Activated CD4-positive, alpha-beta T cell treated with anti-CD3 and anti-CD28 coated beads, Interleukin-2, amount 10 ng/mL, durations not matched to agents 24 days and 14 days (primary cell): ENCODE results near the gene CENPM. TPM values are rescaled to one million over a fixed set of nuclear protein-coding genes. Genes with fewer than 3 reads are reported as not detected.
A peak's percentile ranks its signal among the peaks of the same experiment; 100 is the strongest.

ENCODE experiments used
- DNase-seq: peaks from one replicate; pipeline ENCODE4 v3.0.0; 2022
- H3K27ac Mint-ChIP-seq: one replicate; pipeline ENCODE4 v1.8.0; 2022; ENCODE audit warnings: mild to moderate bottlenecking, mixed read lengths
- H3K27me3 Mint-ChIP-seq: one replicate; pipeline ENCODE4 v1.8.0; 2022; ENCODE audit warnings: mixed read lengths
- H3K36me3 Mint-ChIP-seq: one replicate; pipeline ENCODE4 v1.8.0; 2022; ENCODE audit warnings: low read depth, mild to moderate bottlenecking, mixed read lengths
- H3K4me1 Mint-ChIP-seq: one replicate; pipeline ENCODE4 v1.8.0; 2021; ENCODE audit warnings: mixed read lengths
- H3K4me3 Mint-ChIP-seq: one replicate; pipeline ENCODE4 v1.8.0; 2022; ENCODE audit warnings: mild to moderate bottlenecking, moderate library complexity, mixed read lengths
- H3K9me3 Mint-ChIP-seq: one replicate; pipeline ENCODE4 v1.8.0; 2021; ENCODE audit warnings: mixed read lengths
- intact Hi-C: fragments of 100-400 bp; cut with micrococcal nuclease; formaldehyde crosslinking; loops from one replicate; pipeline ENCODE4 v1.15.1; 2023
- total RNA-seq: library from RNA; stranded (reverse); gene quantifications from 2 replicates; pipeline ENCODE4 v1.2.3, GENCODE V29; 2022

CENPM gene
- total RNA-seq, 1 donor from 2014 or later = 88.6 TPM

- H3K27me3 Mint-ChIP-seq = peaks cover 48% of the 10 kb centered on the region
- DNase-seq = no peak
- intact Hi-C loops = loop anchor here (1.0 kb wide), 1 partner anchor 18 kb away; no protein-coding TSS in a partner anchor
- peak overlapping the region; percentile 67 for H3K27ac Mint-ChIP-seq
- no peaks in the 10 kb centered on the region for H3K9me3 Mint-ChIP-seq
- H3K4me3 Mint-ChIP-seq = peak overlapping the region; percentile 82
- H3K4me1 Mint-ChIP-seq = peaks cover 15% of the 10 kb centered on the region
- H3K36me3 Mint-ChIP-seq = no peaks in the 10 kb centered on the region
Measured at GRCh38 chr22:41975299-41976069, 28.5 kb upstream of the CENPM start.

- H3K27me3 Mint-ChIP-seq = peaks cover 48% of the 10 kb centered on the region
- H3K4me3 Mint-ChIP-seq = no peak overlapping the region
- H3K4me1 Mint-ChIP-seq = peaks cover 15% of the 10 kb centered on the region
- H3K9me3 Mint-ChIP-seq = no peaks in the 10 kb centered on the region
- H3K27ac Mint-ChIP-seq = no peak overlapping the region
- no peak for DNase-seq
- intact Hi-C loops = no loop called here
- H3K36me3 Mint-ChIP-seq = no peaks in the 10 kb centered on the region
Measured at GRCh38 chr22:41974691-41975290, 27.8 kb upstream of the CENPM start.

GRCh38 chr22:41971431-41971830, 24.5 kb upstream of the CENPM start:
- Mint-ChIP-seq H3K4me3 (no peak overlapping the region), H3K36me3 (no peaks in the 10 kb centered on the region), H3K27ac (no peak overlapping the region), H3K4me1 (peaks cover 14% of the 10 kb centered on the region), H3K9me3 (no peaks in the 10 kb centered on the region), H3K27me3 (peaks cover 26% of the 10 kb centered on the region)
- no peak for DNase-seq
- intact Hi-C loops = no loop called here

- Mint-ChIP-seq H3K27me3 (peaks cover 19% of the 10 kb centered on the region), H3K4me1 (peaks cover 8% of the 10 kb centered on the region), H3K36me3 (no peaks in the 10 kb centered on the region), H3K4me3 (no peak overlapping the region), H3K9me3 (no peaks in the 10 kb centered on the region), H3K27ac (no peak overlapping the region)
- DNase-seq = no peak
- intact Hi-C loops = no loop called here
Measured at GRCh38 chr22:41970601-41971000, 23.6 kb upstream of the CENPM start.

- H3K4me3 Mint-ChIP-seq = no peak within 1 kb of the TSS
Measured at GRCh38 chr22:41969110-41969646, 22.2 kb upstream of the CENPM start, which contains the start of gene SEPTIN3. TSS of gene SEPTIN3 (plus strand) at chr22:41969443. CDS start at chr22:41971493, 2,050 bp downstream.

GRCh38 chr22:41968601-41969000, 21.6 kb upstream of the CENPM start:
- intact Hi-C loops = no loop called here
- Mint-ChIP-seq H3K36me3 (no peaks in the 10 kb centered on the region), H3K27ac (no peak overlapping the region), H3K9me3 (no peaks in the 10 kb centered on the region), H3K4me1 (peaks cover 6% of the 10 kb centered on the region), H3K4me3 (no peak overlapping the region), H3K27me3 (peaks cover 6% of the 10 kb centered on the region)
- no peak for DNase-seq

More at GRCh38 chr22:41969110-41969646, 22.2 kb upstream of the CENPM start, which contains the start of gene SEPTIN3:
- Mint-ChIP-seq H3K36me3 (no peaks in the 10 kb centered on the region), H3K9me3 (no peaks in the 10 kb centered on the region), H3K4me1 (peaks cover 6% of the 10 kb centered on the region), H3K27ac (no peak within 1 kb of the TSS), H3K27me3 (peaks cover 8% of the 10 kb centered on the region)
- no peak for DNase-seq
- intact Hi-C loops = no loop called here

- Mint-ChIP-seq H3K4me3 (no peak overlapping the region), H3K4me1 (peaks cover 6% of the 10 kb centered on the region), H3K9me3 (no peaks in the 10 kb centered on the region), H3K27me3 (no peaks in the 10 kb centered on the region), H3K27ac (no peak overlapping the region), H3K36me3 (no peaks in the 10 kb centered on the region)
- DNase-seq = peak; percentile 85
- intact Hi-C loops = loop anchor here (1.0 to 2.0 kb wide), 2 partner anchors 104 to 471 kb away; partner anchors contain the start of gene NAGA
Measured at GRCh38 chr22:41966607-41967240, 19.8 kb upstream of the CENPM start.

GRCh38 chr22:41966225-41966606, 19.3 kb upstream of the CENPM start:
- Mint-ChIP-seq H3K27me3 (no peaks in the 10 kb centered on the region), H3K4me1 (peaks cover 6% of the 10 kb centered on the region), H3K36me3 (no peaks in the 10 kb centered on the region), H3K27ac (no peak overlapping the region), H3K9me3 (no peaks in the 10 kb centered on the region), H3K4me3 (no peak overlapping the region)
- intact Hi-C loops = loop anchor here (1.0 to 2.0 kb wide), 2 partner anchors 105 to 471 kb away; partner anchors contain the start of gene NAGA
- no peak for DNase-seq

GRCh38 chr22:41964112-41964491, 17.1 kb upstream of the CENPM start:
- no peaks in the 10 kb centered on the region for H3K36me3 Mint-ChIP-seq
- DNase-seq = no peak
- H3K4me3 Mint-ChIP-seq = no peak overlapping the region
- intact Hi-C loops = no loop called here
- no peak overlapping the region for H3K27ac Mint-ChIP-seq
- H3K4me1 Mint-ChIP-seq = peaks cover 8% of the 10 kb centered on the region
- no peaks in the 10 kb centered on the region for H3K9me3 Mint-ChIP-seq
- no peaks in the 10 kb centered on the region for H3K27me3 Mint-ChIP-seq

GRCh38 chr22:41963453-41964111, 16.6 kb upstream of the CENPM start:
- no peaks in the 10 kb centered on the region for H3K36me3 Mint-ChIP-seq
- peaks cover 8% of the 10 kb centered on the region for H3K4me1 Mint-ChIP-seq

GRCh38 chr22:41957941-41958556, 11.1 kb upstream of the CENPM start:
- H3K4me1 Mint-ChIP-seq = peaks cover 9% of the 10 kb centered on the region
- H3K4me3 Mint-ChIP-seq = no peak overlapping the region
- DNase-seq = no peak
- no peaks in the 10 kb centered on the region for H3K36me3 Mint-ChIP-seq
- H3K27ac Mint-ChIP-seq = no peak overlapping the region
- intact Hi-C loops = loop anchor here (1.0 kb wide), 2 partner anchors 18 to 261 kb away; no protein-coding TSS in a partner anchor
- no peaks in the 10 kb centered on the region for H3K27me3 Mint-ChIP-seq
- H3K9me3 Mint-ChIP-seq = no peaks in the 10 kb centered on the region

More at GRCh38 chr22:41963453-41964111, 16.6 kb upstream of the CENPM start:
- H3K27ac Mint-ChIP-seq = no peak overlapping the region
- DNase-seq = no peak
- no peaks in the 10 kb centered on the region for H3K27me3 Mint-ChIP-seq
- intact Hi-C loops = no loop called here
- H3K4me3 Mint-ChIP-seq = no peak overlapping the region
- no peaks in the 10 kb centered on the region for H3K9me3 Mint-ChIP-seq

- intact Hi-C loops = no loop called here
- no peak overlapping the region for H3K4me3 Mint-ChIP-seq
- H3K27me3 Mint-ChIP-seq = no peaks in the 10 kb centered on the region
- no peak overlapping the region for H3K27ac Mint-ChIP-seq
- no peaks in the 10 kb centered on the region for H3K36me3 Mint-ChIP-seq
- no peaks in the 10 kb centered on the region for H3K9me3 Mint-ChIP-seq
- H3K4me1 Mint-ChIP-seq = peaks cover 20% of the 10 kb centered on the region
- no peak for DNase-seq
Measured at GRCh38 chr22:41952713-41953112, 5.8 kb upstream of the CENPM start.

- Mint-ChIP-seq H3K9me3 (no peaks in the 10 kb centered on the region), H3K27ac (no peak within 1 kb of the TSS)
- intact Hi-C loops = no loop called here
Measured at GRCh38 chr22:41951898-41952474, 5.0 kb upstream of the CENPM start, which contains the start of gene SMIM45. TSS of gene SMIM45 (plus strand) at chr22:41952150.

More at GRCh38 chr22:41951898-41952474, 5.0 kb upstream of the CENPM start, which contains the start of gene SMIM45:
- no peak for DNase-seq
- Mint-ChIP-seq H3K27me3 (no peaks in the 10 kb centered on the region), H3K4me3 (no peak within 1 kb of the TSS), H3K36me3 (no peaks in the 10 kb centered on the region), H3K4me1 (peaks cover 21% of the 10 kb centered on the region)
